Activated CD8-positive, alpha-beta memory T cell treated with anti-CD3 and anti-CD28 coated beads, Interleukin-2, amount 50 U/mL, for 24 hours (primary cell): ENCODE results near the gene KIR3DL3.
"Not testable (repeated sequence)": the region's sequence is repeated elsewhere in the genome, so short reads cannot be mapped to it uniquely, and the experiment has no call there.

ENCODE experiments used
- DNase-seq: peaks from one replicate; pipeline ENCODE4 v3.0.0-alpha.2; 2020; ENCODE audit errors: extremely low read depth

Gene KIR3DL3

GRCh38 chr19:54782916-54783315 lies 58.7 kb downstream of the KIR3DL3 start:
- not testable (repeated sequence) for DNase-seq
